Gastrocnemius medialis (tissue), 4 donors: ENCODE measurements around the gene RPS14.

ENCODE experiments used
- POLR2A ChIP-seq, 2 donors: fragments of 450-650 bp; IDR thresholded peaks; one replicate each; pipeline ENCODE4 v1.6.1; 2017; ENCODE audit warnings: antibody characterized with exemption in 2 of 2, mild to moderate bottlenecking in 2 of 2, moderate library complexity in 2 of 2
- TF ChIP-seq, protein P1 (sequence below), 5 experiments: fragments of 450-650 bp in 3 of 5; fragments of 200-600 bp in 2 of 5; sonication (generic) in 2 of 5; IDR thresholded peaks in 4 of 5; conservative IDR thresholded peaks in 1 of 5; 1 replicate in 4 of 5; 2 replicates in 1 of 5; pipeline ENCODE4 v1.5.1; 2016 to 2019; ENCODE audit warnings: antibody characterized with exemption in 5 of 5, mild to moderate bottlenecking in 3 of 5, moderate library complexity in 3 of 5

GRCh38 chr5:150404941-150405816, 44.4 kb downstream of the RPS14 start:
- TF ChIP-seq, protein P1, sequence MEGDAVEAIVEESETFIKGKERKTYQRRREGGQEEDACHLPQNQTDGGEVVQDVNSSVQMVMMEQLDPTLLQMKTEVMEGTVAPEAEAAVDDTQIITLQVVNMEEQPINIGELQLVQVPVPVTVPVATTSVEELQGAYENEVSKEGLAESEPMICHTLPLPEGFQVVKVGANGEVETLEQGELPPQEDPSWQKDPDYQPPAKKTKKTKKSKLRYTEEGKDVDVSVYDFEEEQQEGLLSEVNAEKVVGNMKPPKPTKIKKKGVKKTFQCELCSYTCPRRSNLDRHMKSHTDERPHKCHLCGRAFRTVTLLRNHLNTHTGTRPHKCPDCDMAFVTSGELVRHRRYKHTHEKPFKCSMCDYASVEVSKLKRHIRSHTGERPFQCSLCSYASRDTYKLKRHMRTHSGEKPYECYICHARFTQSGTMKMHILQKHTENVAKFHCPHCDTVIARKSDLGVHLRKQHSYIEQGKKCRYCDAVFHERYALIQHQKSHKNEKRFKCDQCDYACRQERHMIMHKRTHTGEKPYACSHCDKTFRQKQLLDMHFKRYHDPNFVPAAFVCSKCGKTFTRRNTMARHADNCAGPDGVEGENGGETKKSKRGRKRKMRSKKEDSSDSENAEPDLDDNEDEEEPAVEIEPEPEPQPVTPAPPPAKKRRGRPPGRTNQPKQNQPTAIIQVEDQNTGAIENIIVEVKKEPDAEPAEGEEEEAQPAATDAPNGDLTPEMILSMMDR (IDR thresholded peaks at IDR 0.05 in 4 of 5, conservative IDR thresholded peaks at IDR 0.05 in 1 of 5), result no peak
- TF ChIP-seq POLR2A (IDR thresholded peaks at IDR 0.05), result no peak
